WTC11 (cell line): Measurements from ENCODE around the gene ZFP82. TPM values are rescaled to one million over a fixed set of nuclear protein-coding genes. Genes with fewer than 3 reads are reported as not detected.
A peak's percentile ranks its signal among the peaks of the same experiment; 100 is the strongest.

Experiments used
- ATAC-seq: fragments of 200-7000 bp; cut with Tn5 transposase; 2 replicates; pipeline ENCODE4 v1.10.0; 2021; ENCODE audit warnings: mild to moderate bottlenecking, moderate library complexity
- CTCF ChIA-PET: fragments of 300-600 bp; sonication (Branson Sonifier 250); formaldehyde crosslinking; loops from one replicate; lab custom pipeline; 2021; ENCODE audit warnings: antibody characterized with exemption; lab: Charles Lee
- POLR2A ChIA-PET: fragments of 350-600 bp; sonication (Branson Sonifier 250); formaldehyde crosslinking; loops from one replicate; lab custom pipeline; 2021; ENCODE audit warnings: antibody characterized with exemption; lab: Charles Lee
- DNase-seq: peaks from one replicate; pipeline ENCODE4 v3.0.0; 2021; ENCODE audit warnings: low spot score
- H3K27ac Mint-ChIP-seq: 2 replicates; pipeline ENCODE4 v1.8.0; 2021; ENCODE audit warnings: mixed read lengths
- H3K27me3 Mint-ChIP-seq: 2 replicates; pipeline ENCODE4 v1.8.0; 2021; ENCODE audit warnings: low read depth, mild to moderate bottlenecking, moderate library complexity, mixed read lengths
- H3K36me3 Mint-ChIP-seq: 2 replicates; pipeline ENCODE4 v1.8.0; 2021; ENCODE audit warnings: mixed read lengths
- H3K4me1 Mint-ChIP-seq: 2 replicates; pipeline ENCODE4 v1.8.0; 2022; ENCODE audit warnings: mixed read lengths
- H3K4me3 Mint-ChIP-seq: 2 replicates; pipeline ENCODE4 v1.8.0; 2021; ENCODE audit warnings: mild to moderate bottlenecking, moderate library complexity, mixed read lengths
- H3K9me3 Mint-ChIP-seq: 2 replicates; pipeline ENCODE4 v1.8.0; 2021; ENCODE audit warnings: mixed read lengths
- CBFB ChIP-seq: sonication (generic); formaldehyde crosslinking; IDR thresholded peaks from 2 replicates; pipeline ENCODE4 v1.8.1; 2022; ENCODE audit warnings: mild to moderate bottlenecking, low read depth, missing genetic modification reagents
- E2F5 ChIP-seq: sonication (generic); formaldehyde crosslinking; IDR thresholded peaks from 2 replicates; pipeline ENCODE4 v1.8.1; 2022; ENCODE audit warnings: mild to moderate bottlenecking, moderate library complexity, missing genetic modification reagents
- EMX1 ChIP-seq: fragments of 250-450 bp; sonication (Bioruptor Pico); IDR thresholded peaks from 2 replicates; pipeline ENCODE4 v1.8.0; 2021; ENCODE audit warnings: mild to moderate bottlenecking
- ERG ChIP-seq: fragments of 250-450 bp; sonication (Bioruptor Pico); IDR thresholded peaks from 2 replicates; pipeline ENCODE4 v1.8.0; 2021; ENCODE audit warnings: mild to moderate bottlenecking
- JUN ChIP-seq: sonication (generic); formaldehyde crosslinking; IDR thresholded peaks from 2 replicates; pipeline ENCODE4 v1.8.0; 2023; ENCODE audit warnings: mild to moderate bottlenecking, missing genetic modification reagents
- KAT7 ChIP-seq: sonication (generic); formaldehyde crosslinking; IDR thresholded peaks from 2 replicates; pipeline ENCODE4 v1.8.1; 2023; ENCODE audit warnings: missing genetic modification reagents, mild to moderate bottlenecking, borderline replicate concordance
- PRRX2 ChIP-seq: fragments of 250-450 bp; sonication (Bioruptor Pico); IDR thresholded peaks from 2 replicates; pipeline ENCODE4 v1.8.0; 2021; ENCODE audit warnings: mild to moderate bottlenecking
- SMAD3 ChIP-seq: sonication (generic); formaldehyde crosslinking; IDR thresholded peaks from 2 replicates; pipeline ENCODE4 v1.8.0; 2022; ENCODE audit warnings: missing genetic modification reagents, mild to moderate bottlenecking, borderline replicate concordance
- TEAD4 ChIP-seq: sonication (generic); formaldehyde crosslinking; IDR thresholded peaks from 2 replicates; pipeline ENCODE4 v1.8.0; 2022; ENCODE audit warnings: mild to moderate bottlenecking, missing genetic modification reagents
- USF2 ChIP-seq: sonication (generic); formaldehyde crosslinking; IDR thresholded peaks from 2 replicates; pipeline ENCODE4 v1.8.1; 2023; ENCODE audit warnings: mild to moderate bottlenecking, missing genetic modification reagents, moderate library complexity
- ZNF425 ChIP-seq: fragments of 250-450 bp; sonication (Bioruptor Pico); conservative IDR thresholded peaks from 2 replicates; pipeline ENCODE4 v1.9.0; 2021; ENCODE audit warnings: mild to moderate bottlenecking
- total RNA-seq: library from RNA; stranded (reverse); gene quantifications from 3 replicates; pipeline ENCODE4 v1.2.3, GENCODE V29; 2021
- TF ChIP-seq, protein P1 (sequence below): sonication (generic); formaldehyde crosslinking; IDR thresholded peaks from 2 replicates; pipeline ENCODE4 v1.8.1; 2023; ENCODE audit warnings: mild to moderate bottlenecking, missing genetic modification reagents
- TF ChIP-seq, protein P2 (sequence below): sonication (generic); formaldehyde crosslinking; IDR thresholded peaks from 2 replicates; pipeline ENCODE4 v1.8.0; 2023; ENCODE audit warnings: missing genetic modification reagents, mild to moderate bottlenecking, borderline replicate concordance

ZFP82 gene
- total RNA-seq, 1 experiment from 2014 or later = 13.1 TPM

DNA sequence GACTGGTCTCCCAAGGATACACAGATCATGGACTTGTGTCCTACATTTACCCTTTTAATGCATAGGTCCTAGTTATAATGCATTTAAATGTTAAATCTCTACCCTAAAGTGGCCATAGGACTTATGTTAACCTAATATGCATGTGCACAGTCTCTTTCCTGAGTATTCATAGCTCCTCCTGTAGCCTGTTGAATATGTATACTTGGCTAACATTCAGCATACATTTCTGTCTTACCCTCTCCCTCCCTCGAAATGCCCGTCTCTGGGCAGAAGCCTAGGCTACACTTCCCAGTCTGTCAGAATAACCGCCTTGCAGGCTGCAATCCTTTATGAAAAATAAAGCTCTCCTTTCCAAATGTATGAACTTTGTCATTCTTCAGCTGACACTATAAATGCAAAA is 13.9 kb downstream of the ZFP82 start (continued):
- TF ChIP-seq ZNF425 (no peak), TEAD4 (no peak), JUN (CRISPR knock-in tag) (no peak), ERG (CRISPR knock-in tag) (no peak), EMX1 (CRISPR knock-in tag) (no peak)
- TF ChIP-seq, protein P1, sequence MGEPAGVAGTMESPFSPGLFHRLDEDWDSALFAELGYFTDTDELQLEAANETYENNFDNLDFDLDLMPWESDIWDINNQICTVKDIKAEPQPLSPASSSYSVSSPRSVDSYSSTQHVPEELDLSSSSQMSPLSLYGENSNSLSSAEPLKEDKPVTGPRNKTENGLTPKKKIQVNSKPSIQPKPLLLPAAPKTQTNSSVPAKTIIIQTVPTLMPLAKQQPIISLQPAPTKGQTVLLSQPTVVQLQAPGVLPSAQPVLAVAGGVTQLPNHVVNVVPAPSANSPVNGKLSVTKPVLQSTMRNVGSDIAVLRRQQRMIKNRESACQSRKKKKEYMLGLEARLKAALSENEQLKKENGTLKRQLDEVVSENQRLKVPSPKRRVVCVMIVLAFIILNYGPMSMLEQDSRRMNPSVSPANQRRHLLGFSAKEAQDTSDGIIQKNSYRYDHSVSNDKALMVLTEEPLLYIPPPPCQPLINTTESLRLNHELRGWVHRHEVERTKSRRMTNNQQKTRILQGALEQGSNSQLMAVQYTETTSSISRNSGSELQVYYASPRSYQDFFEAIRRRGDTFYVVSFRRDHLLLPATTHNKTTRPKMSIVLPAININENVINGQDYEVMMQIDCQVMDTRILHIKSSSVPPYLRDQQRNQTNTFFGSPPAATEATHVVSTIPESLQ = no peak
- TF ChIP-seq, protein P2, sequence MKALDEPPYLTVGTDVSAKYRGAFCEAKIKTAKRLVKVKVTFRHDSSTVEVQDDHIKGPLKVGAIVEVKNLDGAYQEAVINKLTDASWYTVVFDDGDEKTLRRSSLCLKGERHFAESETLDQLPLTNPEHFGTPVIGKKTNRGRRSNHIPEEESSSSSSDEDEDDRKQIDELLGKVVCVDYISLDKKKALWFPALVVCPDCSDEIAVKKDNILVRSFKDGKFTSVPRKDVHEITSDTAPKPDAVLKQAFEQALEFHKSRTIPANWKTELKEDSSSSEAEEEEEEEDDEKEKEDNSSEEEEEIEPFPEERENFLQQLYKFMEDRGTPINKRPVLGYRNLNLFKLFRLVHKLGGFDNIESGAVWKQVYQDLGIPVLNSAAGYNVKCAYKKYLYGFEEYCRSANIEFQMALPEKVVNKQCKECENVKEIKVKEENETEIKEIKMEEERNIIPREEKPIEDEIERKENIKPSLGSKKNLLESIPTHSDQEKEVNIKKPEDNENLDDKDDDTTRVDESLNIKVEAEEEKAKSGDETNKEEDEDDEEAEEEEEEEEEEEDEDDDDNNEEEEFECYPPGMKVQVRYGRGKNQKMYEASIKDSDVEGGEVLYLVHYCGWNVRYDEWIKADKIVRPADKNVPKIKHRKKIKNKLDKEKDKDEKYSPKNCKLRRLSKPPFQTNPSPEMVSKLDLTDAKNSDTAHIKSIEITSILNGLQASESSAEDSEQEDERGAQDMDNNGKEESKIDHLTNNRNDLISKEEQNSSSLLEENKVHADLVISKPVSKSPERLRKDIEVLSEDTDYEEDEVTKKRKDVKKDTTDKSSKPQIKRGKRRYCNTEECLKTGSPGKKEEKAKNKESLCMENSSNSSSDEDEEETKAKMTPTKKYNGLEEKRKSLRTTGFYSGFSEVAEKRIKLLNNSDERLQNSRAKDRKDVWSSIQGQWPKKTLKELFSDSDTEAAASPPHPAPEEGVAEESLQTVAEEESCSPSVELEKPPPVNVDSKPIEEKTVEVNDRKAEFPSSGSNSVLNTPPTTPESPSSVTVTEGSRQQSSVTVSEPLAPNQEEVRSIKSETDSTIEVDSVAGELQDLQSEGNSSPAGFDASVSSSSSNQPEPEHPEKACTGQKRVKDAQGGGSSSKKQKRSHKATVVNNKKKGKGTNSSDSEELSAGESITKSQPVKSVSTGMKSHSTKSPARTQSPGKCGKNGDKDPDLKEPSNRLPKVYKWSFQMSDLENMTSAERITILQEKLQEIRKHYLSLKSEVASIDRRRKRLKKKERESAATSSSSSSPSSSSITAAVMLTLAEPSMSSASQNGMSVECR = no peak
- TF ChIP-seq, all 79 proteins: peak for 0

DNA sequence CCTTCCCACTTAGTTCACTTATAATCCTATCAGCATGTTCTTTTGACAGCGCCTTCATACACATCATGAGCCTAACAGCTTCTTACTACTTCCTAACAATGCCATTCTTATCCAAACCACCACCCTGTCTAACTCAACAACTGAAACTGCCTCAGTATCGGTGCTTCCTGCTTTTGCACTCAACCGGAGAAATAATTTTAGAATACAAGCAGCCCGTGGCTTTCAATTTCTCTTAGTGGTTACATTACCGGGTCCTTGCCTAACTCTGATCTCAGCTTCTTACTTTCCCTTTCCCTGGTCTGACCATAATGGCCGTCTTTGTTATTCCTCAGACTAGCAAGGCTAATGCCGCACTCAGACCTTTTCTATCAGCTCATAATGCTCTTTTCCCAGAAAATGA is 17.0 kb downstream of the ZFP82 start:
- ChIA-PET CTCF (no interaction called here), POLR2A (interaction anchor here (0.6 kb wide), 1 partner anchor 40 kb away, joined by 3 read pairs; no protein-coding TSS in a partner anchor)
- ATAC-seq = no peak
- no peak for DNase-seq
- Mint-ChIP-seq H3K9me3 (0 out of 2 replicates have a peak, but pooled peaks cover 3% of the 10 kb centered on the region), H3K4me3 (no peak overlapping the region), H3K4me1 (no peaks in the 10 kb centered on the region), H3K27me3 (no peaks in the 10 kb centered on the region), H3K36me3 (peaks cover 70% of the 10 kb centered on the region), H3K27ac (peak overlapping the region; percentile 51)
- TF ChIP-seq PRRX2 (CRISPR knock-in tag) (no peak), USF2 (CRISPR knock-in tag) (no peak)

DNA sequence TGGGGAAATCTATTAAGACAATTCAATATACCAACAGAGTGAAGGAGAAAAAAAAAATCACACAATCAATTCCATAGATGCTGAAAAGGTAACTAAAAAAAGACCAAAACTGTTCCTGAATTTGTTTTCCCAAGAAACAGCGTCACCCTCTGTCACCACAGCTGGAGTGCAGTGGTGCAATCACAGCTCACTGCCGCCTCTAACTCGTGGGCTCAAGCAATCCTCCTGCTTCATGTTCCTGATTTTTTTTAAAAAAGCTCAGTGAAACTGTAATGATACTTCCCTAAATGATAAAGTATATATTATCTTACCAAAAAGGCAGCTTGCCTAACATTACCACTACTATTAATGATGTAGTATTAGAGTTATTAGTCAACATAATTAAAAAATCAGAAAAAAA is 19.9 kb downstream of the ZFP82 start:
- Mint-ChIP-seq H3K4me3 (no peak overlapping the region), H3K27ac (no peak overlapping the region), H3K27me3 (peaks cover under 1% of the 10 kb centered on the region; the same call in 1 of the 2 replicates), H3K9me3 (peaks cover 22% of the 10 kb centered on the region), H3K4me1 (no peaks in the 10 kb centered on the region), H3K36me3 (peaks cover 72% of the 10 kb centered on the region)
- TF ChIP-seq PRRX2 (CRISPR knock-in tag) = no peak
- no peak for TF ChIP-seq KAT7
- no peak for TF ChIP-seq SMAD3 (CRISPR knock-in tag)
- TF ChIP-seq E2F5 (CRISPR knock-in tag) = no peak
- no peak for TF ChIP-seq CBFB (CRISPR knock-in tag)
- ChIA-PET POLR2A (no interaction called here), CTCF (interaction anchor here (0.5 kb wide), 1 partner anchor 64 kb away, joined by 3 read pairs; no protein-coding TSS in a partner anchor)
- no peak for ATAC-seq
- DNase-seq = no peak
